Ishikawa (cell line): ENCODE data around the gene ARHGEF4.

ENCODE experiments used
- CEBPB ChIP-seq: IDR thresholded peaks from 2 replicates; pipeline ENCODE4 v1.6.1; 2012
- CREB1 ChIP-seq: IDR thresholded peaks from 2 replicates; pipeline ENCODE4 v1.6.1; 2012; ENCODE audit warnings: low read depth
- EGR1 ChIP-seq: IDR thresholded peaks from 2 replicates; pipeline ENCODE4 v1.6.1; 2012
- EP300 ChIP-seq: IDR thresholded peaks from 2 replicates; pipeline ENCODE4 v1.6.1; 2012; ENCODE audit warnings: borderline replicate concordance
- FOXM1 ChIP-seq: IDR thresholded peaks from 2 replicates; pipeline ENCODE4 v1.6.1; 2012; ENCODE audit warnings: low read depth, borderline replicate concordance
- NFIC ChIP-seq: IDR thresholded peaks from 2 replicates; pipeline ENCODE4 v1.6.1; 2012
- RAD21 ChIP-seq: IDR thresholded peaks from 2 replicates; pipeline ENCODE4 v1.6.1; 2012; ENCODE audit warnings: low read depth
- TAF1 ChIP-seq: IDR thresholded peaks from 2 replicates; pipeline ENCODE4 v1.6.1; 2012; ENCODE audit warnings: low read depth, mild to moderate bottlenecking
- TCF12 ChIP-seq: IDR thresholded peaks from 2 replicates; pipeline ENCODE4 v1.6.1; 2012; ENCODE audit warnings: low read depth
- TEAD4 ChIP-seq: IDR thresholded peaks from 2 replicates; pipeline ENCODE4 v1.6.1; 2012
- YY1 ChIP-seq: IDR thresholded peaks from 2 replicates; pipeline ENCODE4 v1.6.1; 2012; ENCODE audit warnings: low read depth
- ZBTB7A ChIP-seq: IDR thresholded peaks from 2 replicates; pipeline ENCODE4 v1.6.1; 2012; ENCODE audit warnings: low read depth
- TF ChIP-seq, protein P1 (sequence below): IDR thresholded peaks from 2 replicates; pipeline ENCODE4 v1.6.1; 2012
- TF ChIP-seq, protein P2 (sequence below): IDR thresholded peaks from 2 replicates; pipeline ENCODE4 v1.6.1; 2012
- TF ChIP-seq, protein P3 (sequence below): IDR thresholded peaks from 2 replicates; pipeline ENCODE4 v1.6.1; 2012; ENCODE audit warnings: low read depth, mild to moderate bottlenecking

Gene ARHGEF4

DNA sequence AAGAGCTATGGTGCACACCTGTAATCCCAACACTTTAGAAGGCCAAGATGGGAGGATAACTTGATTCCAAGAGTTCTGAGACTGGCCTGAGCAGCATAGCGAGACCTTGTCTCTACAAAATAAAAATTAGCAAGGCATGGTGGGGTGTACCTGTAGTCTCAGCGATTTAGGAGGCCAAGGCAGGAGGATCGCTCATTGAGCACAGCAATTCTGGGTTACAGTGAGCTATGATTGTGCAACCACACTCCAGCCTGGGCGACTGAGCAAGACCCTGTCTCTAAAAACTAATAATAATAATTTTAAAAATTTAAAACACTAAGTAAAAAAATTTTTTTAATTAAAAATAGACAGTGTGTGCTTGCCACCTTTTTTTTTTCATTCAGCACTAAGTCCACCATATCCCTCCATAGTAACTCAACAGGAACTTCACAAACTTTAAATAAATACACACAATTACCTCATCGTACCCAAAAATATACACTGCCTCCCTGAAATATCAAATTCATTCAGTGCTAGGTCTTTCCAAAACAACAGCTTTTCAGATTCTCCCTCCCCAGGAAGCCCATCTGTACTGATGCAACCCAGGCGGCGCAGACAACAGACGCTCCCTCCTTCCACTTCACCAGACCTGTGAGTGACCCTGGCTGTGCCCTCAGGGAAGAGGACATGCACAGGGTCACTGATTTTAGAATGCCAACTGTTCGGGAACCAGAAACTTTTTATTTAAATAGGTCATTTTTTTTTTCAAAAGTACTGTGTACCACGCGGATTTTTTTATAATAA lies 227.0 kb downstream of the ARHGEF4 start:
- TF ChIP-seq, protein P1, sequence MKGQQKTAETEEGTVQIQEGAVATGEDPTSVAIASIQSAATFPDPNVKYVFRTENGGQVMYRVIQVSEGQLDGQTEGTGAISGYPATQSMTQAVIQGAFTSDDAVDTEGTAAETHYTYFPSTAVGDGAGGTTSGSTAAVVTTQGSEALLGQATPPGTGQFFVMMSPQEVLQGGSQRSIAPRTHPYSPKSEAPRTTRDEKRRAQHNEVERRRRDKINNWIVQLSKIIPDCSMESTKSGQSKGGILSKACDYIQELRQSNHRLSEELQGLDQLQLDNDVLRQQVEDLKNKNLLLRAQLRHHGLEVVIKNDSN, result no peak
- TF ChIP-seq EGR1 (no peak), TCF12 (no peak), NFIC (no peak), RAD21 (no peak), EP300 (no peak)
- TF ChIP-seq, protein P2, sequence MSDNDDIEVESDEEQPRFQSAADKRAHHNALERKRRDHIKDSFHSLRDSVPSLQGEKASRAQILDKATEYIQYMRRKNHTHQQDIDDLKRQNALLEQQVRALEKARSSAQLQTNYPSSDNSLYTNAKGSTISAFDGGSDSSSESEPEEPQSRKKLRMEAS, result no peak

DNA sequence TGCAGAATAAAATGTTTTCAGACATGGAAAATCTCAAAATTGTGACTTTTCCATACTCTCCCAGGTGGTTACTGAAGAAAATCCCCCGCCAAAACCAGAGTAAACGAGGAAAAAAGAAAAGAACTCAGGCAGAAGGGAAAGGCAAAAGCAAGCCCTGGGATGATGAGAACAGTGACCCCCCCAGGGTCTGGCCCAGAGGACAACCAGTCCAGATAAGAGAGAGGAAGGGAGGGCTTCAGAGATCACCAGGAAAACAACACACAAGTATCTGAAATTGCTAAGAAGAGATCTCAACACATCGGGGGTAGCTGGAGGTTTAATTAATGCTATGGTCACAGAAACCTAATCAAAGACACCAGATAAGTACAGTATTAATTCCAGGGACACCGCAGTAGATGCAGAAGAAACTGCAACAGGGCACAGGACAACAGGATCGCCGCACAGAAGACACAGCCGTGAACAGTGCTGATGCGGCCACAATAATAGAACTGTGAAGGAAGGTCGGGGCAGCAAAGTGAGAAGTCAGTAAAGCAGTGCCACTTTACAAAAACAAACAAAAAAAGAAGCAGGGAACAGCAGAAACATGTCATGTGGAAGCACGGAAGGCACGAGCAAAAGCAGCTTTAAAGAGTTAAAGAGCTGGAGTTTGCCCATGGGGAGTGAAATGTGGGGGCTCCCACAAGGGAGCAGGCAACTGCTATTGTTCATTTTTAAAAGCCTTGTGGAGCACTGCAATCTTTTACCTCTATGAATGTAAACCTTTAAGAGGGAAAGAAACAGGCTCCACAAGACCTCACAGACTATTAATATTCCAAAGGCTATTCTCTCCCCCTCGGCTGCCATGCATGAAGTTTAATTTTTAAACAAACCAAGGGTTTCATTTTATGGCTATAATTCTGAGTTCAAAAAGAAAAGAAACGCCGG lies 228.1 kb downstream of the ARHGEF4 start:
- TF ChIP-seq, protein P3, sequence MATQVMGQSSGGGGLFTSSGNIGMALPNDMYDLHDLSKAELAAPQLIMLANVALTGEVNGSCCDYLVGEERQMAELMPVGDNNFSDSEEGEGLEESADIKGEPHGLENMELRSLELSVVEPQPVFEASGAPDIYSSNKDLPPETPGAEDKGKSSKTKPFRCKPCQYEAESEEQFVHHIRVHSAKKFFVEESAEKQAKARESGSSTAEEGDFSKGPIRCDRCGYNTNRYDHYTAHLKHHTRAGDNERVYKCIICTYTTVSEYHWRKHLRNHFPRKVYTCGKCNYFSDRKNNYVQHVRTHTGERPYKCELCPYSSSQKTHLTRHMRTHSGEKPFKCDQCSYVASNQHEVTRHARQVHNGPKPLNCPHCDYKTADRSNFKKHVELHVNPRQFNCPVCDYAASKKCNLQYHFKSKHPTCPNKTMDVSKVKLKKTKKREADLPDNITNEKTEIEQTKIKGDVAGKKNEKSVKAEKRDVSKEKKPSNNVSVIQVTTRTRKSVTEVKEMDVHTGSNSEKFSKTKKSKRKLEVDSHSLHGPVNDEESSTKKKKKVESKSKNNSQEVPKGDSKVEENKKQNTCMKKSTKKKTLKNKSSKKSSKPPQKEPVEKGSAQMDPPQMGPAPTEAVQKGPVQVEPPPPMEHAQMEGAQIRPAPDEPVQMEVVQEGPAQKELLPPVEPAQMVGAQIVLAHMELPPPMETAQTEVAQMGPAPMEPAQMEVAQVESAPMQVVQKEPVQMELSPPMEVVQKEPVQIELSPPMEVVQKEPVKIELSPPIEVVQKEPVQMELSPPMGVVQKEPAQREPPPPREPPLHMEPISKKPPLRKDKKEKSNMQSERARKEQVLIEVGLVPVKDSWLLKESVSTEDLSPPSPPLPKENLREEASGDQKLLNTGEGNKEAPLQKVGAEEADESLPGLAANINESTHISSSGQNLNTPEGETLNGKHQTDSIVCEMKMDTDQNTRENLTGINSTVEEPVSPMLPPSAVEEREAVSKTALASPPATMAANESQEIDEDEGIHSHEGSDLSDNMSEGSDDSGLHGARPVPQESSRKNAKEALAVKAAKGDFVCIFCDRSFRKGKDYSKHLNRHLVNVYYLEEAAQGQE, result no peak
- TF ChIP-seq FOXM1 (no peak), YY1 (no peak), CEBPB (no peak), NFIC (no peak), CREB1 (no peak), TAF1 (no peak), EP300 (no peak), RAD21 (no peak), TEAD4 (no peak), EGR1 (no peak), TCF12 (no peak), ZBTB7A (no peak)
- TF ChIP-seq, protein P1, result no peak
- TF ChIP-seq, protein P2, result no peak

DNA sequence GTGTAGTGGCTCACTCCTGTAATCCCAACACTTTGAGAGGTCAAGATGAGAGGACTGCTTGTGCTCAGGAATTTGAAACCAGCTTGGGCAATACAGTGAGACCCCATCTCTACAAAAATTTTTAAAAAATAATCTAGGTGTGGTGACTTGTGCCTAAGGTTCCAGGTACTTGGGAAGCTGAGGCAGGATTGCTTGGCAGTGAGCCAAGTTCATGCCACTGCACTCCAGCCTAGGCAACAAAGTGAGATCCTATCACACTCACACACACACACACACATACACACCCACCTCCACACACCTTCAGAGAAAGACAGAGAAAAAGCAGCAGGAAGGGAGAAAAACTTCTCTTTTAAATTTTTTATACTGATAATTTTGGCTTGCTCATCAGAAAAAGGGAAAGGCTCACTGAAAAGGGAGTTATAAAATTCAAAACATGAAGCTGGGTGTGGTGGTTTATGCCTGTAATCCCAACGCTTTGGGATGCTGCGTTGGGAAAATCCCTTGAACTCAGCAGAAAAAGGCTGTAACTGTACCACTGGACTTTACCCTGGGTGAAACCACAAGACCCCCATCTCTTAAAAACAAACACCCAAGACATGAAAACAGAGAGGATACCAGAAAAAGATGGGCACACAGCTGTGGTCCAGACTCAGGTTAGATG lies 230.9 kb downstream of the ARHGEF4 start:
- TF ChIP-seq YY1 (no peak), NFIC (peak; percentile 73)

DNA sequence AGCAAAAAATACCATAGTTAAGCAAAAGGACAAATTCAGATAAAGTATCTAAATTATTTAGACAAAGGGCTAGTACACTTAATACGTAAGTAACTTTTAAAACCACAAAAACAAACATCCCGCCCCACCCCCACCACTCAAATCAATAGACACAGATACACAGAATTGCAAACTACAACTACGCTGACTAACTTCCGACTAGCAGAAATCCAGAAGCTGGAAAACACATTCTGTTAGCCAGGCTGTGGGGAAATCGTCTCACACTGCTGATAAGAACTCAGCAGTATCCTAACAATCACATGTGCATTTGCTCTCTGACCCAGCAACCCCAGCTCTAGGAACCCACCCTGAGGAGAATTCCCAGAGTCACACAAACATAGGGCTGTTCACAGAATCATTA lies 240.0 kb downstream of the ARHGEF4 start:
- TF ChIP-seq, protein P2, result no peak
- TF ChIP-seq FOXM1 (no peak), YY1 (no peak), RAD21 (no peak), NFIC (no peak), ZBTB7A (no peak), TCF12 (no peak), EGR1 (no peak), TEAD4 (no peak), CEBPB (no peak), CREB1 (no peak)
- TF ChIP-seq, protein P3, result no peak
- TF ChIP-seq, protein P1, result no peak
